Activated CD8-positive, alpha-beta memory T cell treated with anti-CD3 and anti-CD28 coated beads for 36 hours (primary cell): ENCODE data around the gene DOCK2. TPM values are rescaled to one million over a fixed set of nuclear protein-coding genes. Genes with fewer than 3 reads are reported as not detected.
"Not testable (repeated sequence)": the region's sequence is repeated elsewhere in the genome, so short reads cannot be mapped to it uniquely, and the experiment has no call there.

Experiments used
- CTCF ChIA-PET: fragments of 350-600 bp; sonication (Branson Sonifier 250); formaldehyde crosslinking; loops from one replicate; lab custom pipeline; 2021; ENCODE audit warnings: antibody characterized with exemption; lab: Charles Lee
- POLR2A ChIA-PET: fragments of 350-600 bp; sonication (Branson Sonifier 250); formaldehyde crosslinking; loops from one replicate; lab custom pipeline; 2021; ENCODE audit warnings: antibody characterized with exemption; lab: Charles Lee
- total RNA-seq, 2 experiments: library from RNA; stranded (reverse); gene quantifications; one replicate each; pipeline ENCODE4 v1.2.3, GENCODE V29; 2021

Gene DOCK2
- total RNA-seq, 2 experiments from 2014 or later = 168 to 174 TPM

DNA sequence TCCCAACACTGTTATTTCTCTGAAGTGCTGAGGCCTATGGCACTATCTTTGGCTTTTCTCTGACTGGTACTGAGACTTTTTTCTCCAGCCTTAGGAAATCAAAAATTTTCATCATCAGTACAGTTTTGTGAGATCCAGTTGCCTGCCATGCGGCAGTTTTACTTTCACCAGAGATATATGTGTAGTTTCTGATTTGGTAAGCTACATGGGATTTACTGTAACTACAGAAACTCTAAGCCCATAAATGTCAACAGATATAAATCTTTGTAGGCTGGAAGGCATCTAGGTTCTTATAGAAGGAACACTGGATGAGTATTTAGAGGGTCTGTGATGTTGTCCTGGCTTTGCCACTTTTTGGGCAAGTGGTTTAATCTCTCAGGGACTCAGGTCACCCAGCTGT is 69.0 kb downstream of the DOCK2 start:
- ChIA-PET CTCF (no interaction called here), POLR2A (no interaction called here)

DNA sequence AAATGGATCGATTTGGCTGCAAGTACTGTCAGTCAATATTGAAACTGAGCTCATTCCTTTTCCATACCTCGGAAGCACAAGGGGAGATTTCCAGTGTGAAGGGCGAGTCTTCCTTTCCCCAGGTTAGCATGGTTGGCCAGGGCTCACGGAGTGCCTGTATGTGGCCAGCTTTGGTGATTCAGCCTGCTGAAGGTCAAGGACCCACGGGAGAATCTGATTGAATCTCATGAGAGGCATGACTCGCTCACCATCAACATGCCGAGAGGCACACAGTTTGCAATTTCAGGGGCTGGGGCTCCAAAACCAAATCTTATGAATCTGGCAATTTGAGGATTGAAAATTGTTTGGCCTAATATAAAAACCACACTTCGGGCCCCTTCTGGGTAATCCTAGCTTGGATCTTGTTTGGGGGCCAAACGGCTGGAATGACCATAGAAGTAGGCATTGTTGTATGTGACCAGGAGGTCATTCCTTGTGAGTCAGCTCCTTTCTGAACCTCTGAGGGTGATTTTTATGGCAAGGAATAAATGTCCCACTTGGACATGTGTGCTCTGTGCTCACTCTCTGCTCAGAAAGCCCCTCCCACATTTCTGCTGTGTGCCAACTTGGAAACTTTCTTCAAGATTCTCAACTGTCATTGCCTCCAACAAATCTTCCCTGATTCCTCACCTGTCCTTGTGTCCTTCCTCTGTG is 69.8 kb downstream of the DOCK2 start:
- CTCF ChIA-PET = no interaction called here
- POLR2A ChIA-PET = no interaction called here

DNA sequence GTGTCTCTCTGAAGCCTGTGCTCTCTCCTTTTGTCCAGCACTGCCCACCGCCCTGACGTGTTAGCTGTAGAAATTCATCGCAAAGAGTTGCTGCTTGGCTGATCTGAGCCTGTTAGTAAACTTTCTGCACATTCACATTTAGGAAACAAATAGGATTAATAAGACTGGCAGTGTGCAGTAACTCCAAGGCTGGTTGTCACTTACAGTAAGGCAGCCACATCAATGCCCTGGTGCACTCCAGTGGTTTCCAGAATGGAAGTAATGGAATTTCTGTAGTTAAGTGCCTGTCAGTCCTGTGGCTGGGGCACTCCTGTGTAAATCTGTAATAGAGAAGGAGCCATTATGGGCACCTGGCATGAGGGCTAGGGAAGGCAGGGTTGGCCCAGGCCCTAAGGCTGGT is 70.6 kb downstream of the DOCK2 start:
- POLR2A ChIA-PET = no interaction called here
- CTCF ChIA-PET = no interaction called here

DNA sequence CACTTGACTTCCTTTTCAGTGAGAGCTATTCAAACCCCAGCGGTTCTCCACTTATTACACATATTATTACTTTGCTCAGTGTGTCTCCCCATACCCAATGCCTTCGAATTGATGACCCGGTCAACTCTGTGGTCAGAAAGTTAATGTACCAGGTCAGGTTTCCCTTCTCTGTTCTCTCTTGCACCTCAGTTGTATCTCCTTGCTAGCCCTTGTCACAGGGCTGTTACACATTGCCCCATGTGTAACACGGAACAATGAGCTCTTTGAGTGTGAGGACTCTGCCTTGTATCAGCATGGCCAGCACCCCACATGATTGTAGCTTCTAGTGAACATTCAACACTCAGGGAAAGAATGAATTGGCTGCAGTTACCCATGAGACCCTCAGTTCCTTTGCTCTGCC is 73.6 kb downstream of the DOCK2 start:
- ChIA-PET CTCF (no interaction called here), POLR2A (no interaction called here)

DNA sequence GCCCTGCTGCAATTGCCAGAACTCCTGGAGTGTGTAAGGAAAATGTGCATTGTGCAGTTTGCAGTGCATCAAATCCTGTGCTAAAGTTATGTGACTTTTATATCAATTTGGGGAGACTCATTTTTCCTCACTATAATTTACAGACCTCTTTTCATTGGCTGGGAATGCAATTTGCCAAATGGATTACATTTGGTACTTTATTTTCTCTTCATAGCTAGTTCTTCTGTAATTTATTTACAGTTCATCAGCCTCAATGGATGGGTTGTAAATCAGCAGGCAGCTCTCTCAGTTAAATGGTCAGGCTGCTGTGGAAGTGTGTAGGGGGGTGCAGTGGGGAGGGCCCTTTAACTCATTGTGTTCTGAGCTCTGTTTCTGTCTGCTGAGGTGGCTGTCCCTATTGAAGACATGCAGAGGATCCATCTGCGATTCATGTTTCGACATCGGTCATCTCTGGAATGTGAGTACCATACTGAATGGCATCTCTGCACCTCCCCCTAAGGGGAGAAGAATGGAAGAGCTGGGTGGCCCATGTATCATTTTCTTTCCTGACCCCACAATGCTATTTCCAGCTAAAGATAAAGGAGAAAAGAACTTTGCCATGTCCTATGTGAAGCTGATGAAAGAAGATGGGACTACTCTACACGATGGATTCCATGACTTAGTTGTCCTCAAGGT is 74.6 kb downstream of the DOCK2 start:
- ChIA-PET POLR2A (no interaction called here), CTCF (no interaction called here)

DNA sequence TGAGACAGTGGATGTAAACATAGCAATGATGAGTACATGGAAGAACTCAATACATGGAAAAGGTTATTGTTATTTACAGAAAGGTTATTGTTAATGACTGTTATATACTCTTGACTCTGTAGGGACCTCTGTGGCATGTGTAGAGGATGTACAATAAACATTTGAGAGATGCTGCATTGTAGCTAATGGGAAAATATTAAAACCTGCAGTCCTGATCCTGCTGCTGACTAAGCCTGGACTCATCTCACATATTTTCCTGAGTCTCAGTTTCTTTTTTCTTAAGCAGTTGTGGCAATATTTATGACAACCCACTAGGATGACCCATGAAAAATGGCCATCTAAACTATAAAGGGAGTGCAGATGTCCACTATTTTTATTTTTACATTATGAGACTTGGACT is 75.4 kb downstream of the DOCK2 start:
- ChIA-PET POLR2A (no interaction called here), CTCF (no interaction called here)

DNA sequence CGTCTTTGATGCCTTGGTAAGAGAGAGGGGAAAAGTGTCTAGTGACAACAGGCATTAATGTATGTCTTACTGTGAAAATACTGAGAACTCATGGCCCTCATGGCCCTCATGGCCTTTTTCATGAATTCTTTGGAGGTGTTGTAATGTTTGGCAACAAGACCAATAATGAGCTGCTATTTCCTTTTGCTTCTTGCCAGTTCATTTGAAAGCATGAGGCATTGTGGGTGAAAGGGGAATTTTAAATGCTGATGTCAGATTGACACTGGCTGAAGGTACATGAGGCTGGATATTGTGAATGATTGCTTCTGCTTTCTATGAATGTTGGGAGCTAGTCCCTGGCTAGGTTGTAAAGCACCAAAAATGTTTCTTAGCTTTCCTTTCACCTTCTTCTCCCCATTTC is 79.2 kb downstream of the DOCK2 start:
- POLR2A ChIA-PET = no interaction called here
- CTCF ChIA-PET = no interaction called here

DNA sequence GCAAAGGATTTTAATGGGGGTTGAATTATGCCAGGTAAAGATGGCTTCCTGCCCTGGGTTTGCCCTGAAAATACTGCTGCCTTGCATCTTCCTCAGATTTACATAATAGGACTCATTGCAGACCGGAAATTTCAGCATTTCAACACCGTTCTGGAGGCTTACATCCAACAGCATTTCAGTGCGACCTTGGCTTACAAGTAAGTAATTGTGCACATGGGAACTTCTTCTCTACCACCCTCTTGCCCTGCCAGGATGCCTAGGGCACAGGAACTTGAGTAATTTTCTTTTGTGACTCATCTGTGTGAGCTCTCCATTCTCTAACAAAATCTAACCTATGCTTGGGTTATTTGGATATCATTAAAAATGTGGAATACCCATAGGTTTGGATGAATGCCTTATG is 80.2 kb downstream of the DOCK2 start:
- ChIA-PET POLR2A (no interaction called here), CTCF (no interaction called here)

DNA sequence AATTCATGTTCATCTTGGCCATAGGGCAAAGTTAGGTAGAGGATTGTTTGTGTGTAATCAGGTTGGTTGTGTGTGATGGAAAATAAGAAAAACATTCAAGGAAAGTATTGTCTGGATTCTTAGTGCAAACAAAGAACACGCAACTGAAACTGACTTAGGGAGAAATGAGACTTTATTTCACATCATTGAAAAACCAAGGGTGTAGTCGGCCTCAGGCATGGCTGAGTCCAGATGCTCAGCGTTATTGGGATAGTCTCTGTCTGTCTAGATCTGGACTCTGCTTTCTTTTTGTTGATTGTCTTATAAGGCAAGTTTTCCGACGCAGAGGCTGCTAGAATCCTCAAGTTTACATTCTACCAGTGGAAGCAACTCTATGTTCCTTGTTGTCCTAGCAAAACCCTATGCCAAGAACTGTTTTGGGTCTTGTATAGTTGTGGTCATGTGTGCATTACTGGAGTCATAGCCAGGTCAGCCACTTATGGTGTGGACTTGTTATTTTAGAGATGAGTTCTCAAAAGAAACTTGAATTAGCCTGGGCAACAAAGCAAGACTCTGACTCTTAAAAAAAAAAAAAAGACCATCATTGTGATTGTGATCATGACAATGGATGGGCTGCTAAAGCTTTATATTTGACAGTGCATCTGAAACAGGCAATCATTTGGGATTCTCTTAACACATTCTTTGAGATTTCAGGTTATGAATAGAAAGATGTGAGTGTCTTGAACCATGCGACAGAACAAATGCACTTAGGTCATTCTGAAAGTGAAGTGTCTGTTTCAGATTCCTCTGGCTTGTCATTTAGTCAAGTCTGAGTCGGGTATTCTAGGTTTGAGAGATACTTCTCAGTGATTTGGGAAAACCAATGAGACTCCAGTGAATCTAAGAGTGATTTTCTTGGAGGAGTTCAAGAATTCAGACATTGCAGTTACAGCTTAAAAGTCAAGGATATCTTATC is 82.6 kb downstream of the DOCK2 start:
- CTCF ChIA-PET = no interaction called here
- POLR2A ChIA-PET = no interaction called here

DNA sequence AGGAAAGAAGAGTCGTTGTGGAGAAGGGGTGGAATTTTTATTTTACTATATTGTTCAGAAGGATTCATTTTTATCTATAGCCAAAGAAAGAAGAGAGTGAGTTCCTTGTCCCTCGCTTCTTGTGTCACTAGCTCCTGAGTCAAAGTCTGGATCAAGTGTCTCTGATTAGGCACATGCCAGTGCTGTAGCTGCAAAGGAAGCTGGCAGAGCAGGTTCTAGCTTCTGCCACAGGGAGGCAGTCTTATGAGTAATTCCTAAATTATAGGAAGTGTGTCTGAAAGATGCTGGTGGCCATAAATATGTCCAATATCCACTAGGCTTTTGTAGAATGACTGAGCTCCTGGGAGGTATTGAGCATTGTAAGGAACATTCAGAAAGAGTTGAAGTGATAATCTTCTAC is 84.7 kb downstream of the DOCK2 start:
- ChIA-PET POLR2A (no interaction called here), CTCF (no interaction called here)

DNA sequence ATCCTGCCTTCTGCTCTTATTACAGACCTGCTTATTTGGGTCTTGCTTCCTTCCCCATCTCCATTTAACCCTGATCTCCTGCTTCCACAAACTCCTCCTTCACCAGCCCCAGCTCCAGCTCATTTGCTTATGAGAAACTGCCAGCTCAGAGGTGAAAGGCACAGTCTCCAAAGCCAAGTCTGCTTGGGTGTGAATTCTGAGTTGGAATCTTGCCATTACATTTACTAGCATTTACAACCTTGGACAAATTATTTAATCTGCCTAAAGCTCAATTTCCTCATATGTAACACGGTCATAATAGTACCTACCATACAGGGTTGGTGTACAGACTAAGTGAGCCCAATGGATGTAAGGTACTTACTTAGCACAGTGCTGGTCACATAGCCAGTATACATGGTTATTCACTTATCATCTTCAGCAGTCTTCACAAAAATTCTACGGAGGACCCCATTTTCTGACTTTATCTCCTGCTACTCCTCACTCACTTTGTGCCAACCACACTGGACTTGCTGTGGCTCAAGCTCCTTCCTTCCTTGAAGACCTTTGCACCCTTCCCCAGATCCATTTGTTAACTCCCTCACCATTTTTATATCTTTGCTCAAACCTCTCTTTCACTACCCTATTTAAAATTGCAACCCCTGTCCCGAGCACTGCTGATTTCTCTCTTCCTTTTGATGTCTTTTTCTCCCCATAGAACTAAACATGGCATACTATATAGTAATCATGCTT is 86.2 kb downstream of the DOCK2 start:
- ChIA-PET CTCF (no interaction called here), POLR2A (no interaction called here)

DNA sequence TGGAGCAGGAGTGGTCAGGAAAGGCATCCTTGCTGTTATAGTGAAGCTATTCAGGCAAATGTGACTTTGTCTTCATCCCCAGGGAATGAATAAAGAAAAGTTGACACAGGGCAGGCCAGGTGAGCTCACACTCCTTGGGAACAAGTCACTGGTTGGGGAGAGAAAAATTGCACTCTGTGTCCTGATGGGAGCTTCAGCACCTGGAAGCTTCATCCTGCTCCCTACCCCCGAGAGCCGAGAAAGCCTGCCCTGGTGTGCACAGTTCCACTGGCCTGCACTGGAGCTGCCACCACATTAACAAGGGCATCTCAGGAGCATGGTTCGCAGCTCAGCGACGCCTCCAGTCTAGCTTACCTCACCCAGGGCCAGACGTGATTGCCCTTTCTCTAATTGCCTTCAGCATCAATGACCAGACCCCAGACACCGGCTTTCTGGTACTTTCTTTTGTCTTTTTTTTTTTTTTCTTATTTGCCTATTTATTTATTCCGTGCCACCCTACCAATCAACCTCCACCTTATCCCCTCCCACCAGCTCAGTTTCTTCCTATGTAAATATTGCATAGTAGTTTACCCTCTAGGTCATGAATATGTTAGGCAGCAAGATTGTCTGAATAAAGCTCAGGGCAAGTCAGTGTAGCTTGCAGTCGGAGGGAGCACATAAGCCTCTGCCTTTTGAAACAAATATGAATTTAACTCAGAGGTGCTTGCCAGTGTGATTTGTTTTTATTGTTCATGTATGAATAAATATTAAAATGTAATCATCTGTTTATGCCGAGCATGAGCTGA is 87.4 kb downstream of the DOCK2 start:
- ChIA-PET CTCF (no interaction called here), POLR2A (interaction anchor here (0.7 kb wide), 1 partner anchor 15 kb away, joined by 5 read pairs; no protein-coding TSS in a partner anchor)

DNA sequence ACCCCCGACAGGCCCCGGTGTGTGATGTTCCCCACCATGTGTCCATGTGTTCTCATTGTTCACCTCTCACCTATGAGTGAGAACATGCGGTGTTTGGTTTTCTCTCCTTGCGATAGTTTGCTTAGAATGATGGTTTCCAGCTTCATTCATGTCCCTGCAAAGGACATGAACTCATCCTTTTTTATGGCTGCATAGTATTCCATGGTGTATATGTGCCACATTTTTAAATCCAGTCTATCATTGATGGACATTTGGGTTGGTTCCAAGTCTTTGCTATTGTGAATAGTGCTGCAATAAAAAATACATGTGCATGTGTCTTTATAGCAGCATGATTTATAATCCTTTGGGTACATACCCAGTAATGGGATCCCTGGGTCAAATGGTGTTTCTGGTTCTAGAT is 88.6 kb downstream of the DOCK2 start:
- POLR2A ChIA-PET, CTCF ChIA-PET: not testable (repeated sequence)

DNA sequence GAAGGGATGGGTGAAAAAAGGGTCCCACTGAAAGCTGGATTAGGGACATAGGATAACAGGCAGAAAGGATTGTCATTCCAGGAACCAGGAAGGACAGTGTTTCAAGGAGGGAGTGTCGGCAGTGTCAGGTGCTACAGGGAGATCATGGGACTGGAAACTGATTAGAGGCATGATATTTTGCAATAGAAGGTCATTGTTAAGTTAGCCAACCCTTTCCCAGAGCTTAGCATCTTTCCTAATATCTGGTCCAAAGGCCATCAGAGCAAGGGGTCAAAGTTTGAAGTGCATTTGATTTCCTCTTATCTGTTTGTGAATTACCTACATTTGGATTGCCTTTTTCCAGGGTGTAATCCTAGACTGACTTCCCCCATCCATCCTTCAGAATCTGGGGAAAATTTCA is 91.3 kb downstream of the DOCK2 start:
- CTCF ChIA-PET = no interaction called here
- POLR2A ChIA-PET = no interaction called here

DNA sequence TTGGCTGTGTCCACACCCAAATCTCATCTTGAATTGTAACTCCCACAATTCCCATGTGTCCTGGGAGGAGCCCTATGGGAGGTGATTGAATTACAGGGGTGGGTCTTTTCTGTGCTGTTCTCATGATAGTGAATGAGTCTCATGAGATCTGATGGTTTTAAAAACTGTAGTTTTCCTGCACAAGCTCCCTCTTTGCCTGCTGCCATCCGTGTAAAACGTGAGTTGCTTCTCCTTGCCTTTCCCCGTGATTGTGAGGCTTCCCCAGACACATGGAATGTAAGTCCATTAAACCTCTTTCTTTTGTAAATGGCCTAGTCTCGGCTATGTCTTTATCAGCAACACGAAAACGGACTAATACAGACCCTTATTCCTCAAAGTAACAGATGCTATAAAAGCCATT is 94.1 kb downstream of the DOCK2 start:
- ChIA-PET POLR2A (no interaction called here), CTCF (no interaction called here)

DNA sequence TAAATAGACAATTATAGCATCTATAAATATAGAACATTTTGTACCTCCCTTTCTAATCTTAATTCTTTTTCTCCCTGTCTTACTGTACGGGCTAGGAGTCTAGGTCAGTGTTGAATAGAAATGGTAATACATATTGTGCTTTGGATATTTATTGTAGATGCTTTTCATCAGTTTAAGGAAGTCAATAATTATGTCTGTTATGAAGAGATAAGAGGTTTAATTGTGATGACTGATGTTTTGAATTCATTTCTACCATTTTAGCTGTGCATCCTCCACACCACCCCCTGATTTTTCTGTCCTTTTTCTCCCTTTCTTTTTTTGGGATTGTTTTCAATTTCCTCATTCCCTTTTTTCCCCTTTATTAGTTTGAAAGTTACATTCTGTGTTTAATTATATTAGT is 95.8 kb downstream of the DOCK2 start:
- ChIA-PET CTCF (no interaction called here), POLR2A (no interaction called here)

DNA sequence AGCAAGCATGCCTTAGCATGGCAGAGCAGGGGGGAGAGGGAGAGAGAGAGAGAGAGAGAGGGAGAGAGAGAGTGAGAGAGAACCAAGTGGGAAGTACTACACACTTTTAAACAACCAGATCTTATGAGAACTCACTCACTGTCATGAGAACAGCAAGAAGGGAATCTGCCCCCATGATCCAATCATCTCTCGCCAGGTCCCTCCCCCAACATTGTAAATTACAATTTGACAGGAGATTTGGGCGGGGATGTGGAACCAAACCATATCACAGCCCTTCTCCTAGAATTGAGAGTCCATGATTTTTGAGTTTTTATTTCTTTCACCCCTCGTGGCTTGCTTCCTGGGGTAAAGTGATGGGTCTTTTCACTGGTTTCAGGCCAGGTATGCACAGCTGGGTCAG is 98.8 kb downstream of the DOCK2 start:
- POLR2A ChIA-PET = no interaction called here

DNA sequence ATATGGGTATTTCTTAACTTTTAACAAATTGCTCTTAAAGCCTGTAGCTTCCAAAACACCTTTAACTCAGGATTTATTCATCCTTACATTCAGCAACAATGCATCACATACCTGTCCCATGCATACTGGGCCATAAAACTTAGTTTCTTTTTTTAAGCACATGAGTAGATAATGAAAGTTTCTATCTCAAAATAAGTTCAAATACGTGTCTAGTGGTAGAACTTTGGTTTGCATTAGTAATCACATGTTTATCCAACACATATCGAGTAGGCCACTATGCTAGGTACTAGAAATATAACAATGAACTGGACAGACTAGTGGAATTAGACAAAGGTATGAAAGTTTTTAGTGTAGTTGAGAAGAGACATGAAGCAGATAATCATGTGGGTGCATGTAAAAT is 99.6 kb downstream of the DOCK2 start:
- ChIA-PET CTCF (no interaction called here), POLR2A (no interaction called here)

More for the DNA sequence above, 98.8 kb downstream of the DOCK2 start:
- CTCF ChIA-PET = no interaction called here

DNA sequence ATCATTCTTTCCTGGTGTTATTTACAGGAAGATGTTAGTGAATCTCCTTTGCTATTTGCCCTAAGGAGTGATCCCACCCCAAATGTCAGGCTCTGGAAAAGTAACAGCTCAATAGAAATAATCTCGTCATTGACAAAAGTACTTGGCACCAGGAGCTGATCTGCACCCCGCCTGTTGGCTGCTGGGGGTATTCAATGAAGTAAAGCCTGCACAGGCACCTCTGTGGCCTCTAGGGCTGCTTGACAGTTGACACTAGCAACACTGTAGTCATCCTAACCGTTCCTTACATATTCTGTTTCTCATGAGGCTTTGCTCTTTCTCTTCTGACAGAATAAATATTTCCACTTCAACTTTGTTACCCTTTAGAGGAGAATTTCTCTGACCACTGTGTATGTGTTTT is 103.4 kb downstream of the DOCK2 start:
- ChIA-PET CTCF (no interaction called here), POLR2A (no interaction called here)
